Measurements from ENCODE around the gene ASB10.

The ASB10 gene

DNA sequence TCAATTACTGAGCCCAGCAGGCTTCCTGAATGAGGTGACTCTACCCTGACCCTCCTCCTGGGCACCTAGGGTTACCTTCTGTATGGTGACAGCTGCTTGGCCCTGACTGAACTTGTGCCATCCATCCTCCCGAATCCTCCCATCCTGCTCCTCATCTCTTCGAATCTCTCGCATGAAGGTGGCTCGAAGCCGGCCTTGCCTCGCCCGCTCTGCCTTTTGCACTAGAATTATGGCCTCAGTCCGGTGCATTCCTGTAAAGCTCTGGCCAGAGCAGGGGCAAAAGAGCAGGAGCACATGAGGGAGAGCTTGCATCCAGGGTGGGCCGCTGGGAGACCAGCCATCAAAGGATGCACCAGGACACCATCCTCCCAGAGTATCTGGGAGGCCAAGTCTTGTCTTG is 15.8 kb upstream of the ASB10 start:
- Histone ChIP-seq H3K27me3 (ENCODE audit: control insufficient read depth in 1 of 2, insufficient read depth in 2 of 2, low read length in 2 of 2) (peaks cover 9 to 12% of the 10 kb centered on the region in 2 donors), H3K36me3 (ENCODE audit: control insufficient read depth in 1 of 2, insufficient read depth in 2 of 2, low read length in 2 of 2) (no peaks in the 10 kb centered on the region), H3K4me3 (ENCODE audit: low read depth in 1 of 2, low read length in 2 of 2) (no peak overlapping the region), H3K27ac (ENCODE audit: low read depth, low read length) (no peak overlapping the region), H3K4me1 (ENCODE audit: control insufficient read depth in 1 of 2, insufficient read depth in 2 of 2, low read length in 2 of 2) (no peaks in the 10 kb centered on the region), H3K9ac (ENCODE audit: low read depth in 1 of 2, low read length in 2 of 2) (no peak overlapping the region), H3K9me3 (ENCODE audit: control insufficient read depth in 1 of 2, low read length in 2 of 2) (no peaks in the 10 kb centered on the region)

DNA sequence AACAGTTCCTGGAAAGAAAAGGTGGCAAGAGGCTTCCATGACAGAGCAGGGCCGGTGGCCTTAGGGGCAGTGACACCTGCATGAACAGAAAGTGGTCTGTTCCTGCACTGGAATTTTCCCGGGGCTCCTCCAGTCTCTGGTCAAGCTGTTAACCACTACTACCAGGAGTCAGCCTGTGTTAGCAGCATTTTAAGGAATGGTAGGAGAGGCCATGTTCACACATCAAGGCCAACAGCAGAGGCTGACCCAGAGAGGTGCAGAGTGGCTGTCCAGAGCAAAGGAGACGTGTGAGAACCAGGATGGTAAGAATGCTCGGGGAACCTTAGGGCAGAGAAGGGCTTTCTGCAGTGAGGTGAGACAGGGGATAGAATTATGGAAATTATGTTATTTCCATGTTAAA is 14.7 kb upstream of the ASB10 start:
- Histone ChIP-seq H3K9me3 (ENCODE audit: control insufficient read depth in 1 of 2, low read length in 2 of 2) (no peaks in the 10 kb centered on the region), H3K4me1 (ENCODE audit: control insufficient read depth in 1 of 2, insufficient read depth in 2 of 2, low read length in 2 of 2) (no peaks in the 10 kb centered on the region), H3K27me3 (ENCODE audit: control insufficient read depth in 1 of 2, insufficient read depth in 2 of 2, low read length in 2 of 2) (peaks cover 10 to 12% of the 10 kb centered on the region in 2 donors), H3K9ac (ENCODE audit: low read depth in 1 of 2, low read length in 2 of 2) (no peak overlapping the region), H3K36me3 (ENCODE audit: control insufficient read depth in 1 of 2, insufficient read depth in 2 of 2, low read length in 2 of 2) (no peaks in the 10 kb centered on the region), H3K27ac (ENCODE audit: low read depth, low read length) (no peak overlapping the region), H3K4me3 (ENCODE audit: low read depth in 1 of 2, low read length in 2 of 2) (no peak overlapping the region)

DNA sequence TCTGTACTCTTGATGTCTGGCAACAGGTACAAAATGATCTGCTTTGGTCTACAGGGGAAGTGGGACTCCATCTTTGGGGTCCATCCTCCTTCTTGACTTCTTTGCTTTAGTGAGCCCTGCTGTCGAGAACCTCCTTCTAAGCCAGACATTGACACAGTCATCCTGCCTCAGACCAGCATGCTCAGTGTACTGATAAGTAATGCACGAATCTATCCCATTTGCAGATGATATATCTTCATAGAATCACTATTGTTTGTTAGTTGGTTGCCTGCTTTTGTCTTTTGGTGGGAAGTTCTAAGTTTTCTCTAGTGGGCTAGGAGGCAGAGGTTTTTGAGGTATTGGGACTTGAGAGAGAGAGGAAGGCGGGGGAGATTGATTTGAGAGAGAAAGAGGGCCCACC is 14.3 kb upstream of the ASB10 start:
- H3K9me3 ChIP-seq (ENCODE audit: control insufficient read depth in 1 of 2, low read length in 2 of 2) = no peaks in the 10 kb centered on the region
- no peaks in the 10 kb centered on the region for H3K36me3 ChIP-seq (ENCODE audit: control insufficient read depth in 1 of 2, insufficient read depth in 2 of 2, low read length in 2 of 2)
- H3K4me3 ChIP-seq (ENCODE audit: low read depth in 1 of 2, low read length in 2 of 2) = no peak overlapping the region
- no peak overlapping the region for H3K27ac ChIP-seq (ENCODE audit: low read depth, low read length)
- no peak overlapping the region for H3K9ac ChIP-seq (ENCODE audit: low read depth in 1 of 2, low read length in 2 of 2)
- peaks cover 10 to 12% of the 10 kb centered on the region in 2 donors for H3K27me3 ChIP-seq (ENCODE audit: control insufficient read depth in 1 of 2, insufficient read depth in 2 of 2, low read length in 2 of 2)
- no peaks in the 10 kb centered on the region for H3K4me1 ChIP-seq (ENCODE audit: control insufficient read depth in 1 of 2, insufficient read depth in 2 of 2, low read length in 2 of 2)

DNA sequence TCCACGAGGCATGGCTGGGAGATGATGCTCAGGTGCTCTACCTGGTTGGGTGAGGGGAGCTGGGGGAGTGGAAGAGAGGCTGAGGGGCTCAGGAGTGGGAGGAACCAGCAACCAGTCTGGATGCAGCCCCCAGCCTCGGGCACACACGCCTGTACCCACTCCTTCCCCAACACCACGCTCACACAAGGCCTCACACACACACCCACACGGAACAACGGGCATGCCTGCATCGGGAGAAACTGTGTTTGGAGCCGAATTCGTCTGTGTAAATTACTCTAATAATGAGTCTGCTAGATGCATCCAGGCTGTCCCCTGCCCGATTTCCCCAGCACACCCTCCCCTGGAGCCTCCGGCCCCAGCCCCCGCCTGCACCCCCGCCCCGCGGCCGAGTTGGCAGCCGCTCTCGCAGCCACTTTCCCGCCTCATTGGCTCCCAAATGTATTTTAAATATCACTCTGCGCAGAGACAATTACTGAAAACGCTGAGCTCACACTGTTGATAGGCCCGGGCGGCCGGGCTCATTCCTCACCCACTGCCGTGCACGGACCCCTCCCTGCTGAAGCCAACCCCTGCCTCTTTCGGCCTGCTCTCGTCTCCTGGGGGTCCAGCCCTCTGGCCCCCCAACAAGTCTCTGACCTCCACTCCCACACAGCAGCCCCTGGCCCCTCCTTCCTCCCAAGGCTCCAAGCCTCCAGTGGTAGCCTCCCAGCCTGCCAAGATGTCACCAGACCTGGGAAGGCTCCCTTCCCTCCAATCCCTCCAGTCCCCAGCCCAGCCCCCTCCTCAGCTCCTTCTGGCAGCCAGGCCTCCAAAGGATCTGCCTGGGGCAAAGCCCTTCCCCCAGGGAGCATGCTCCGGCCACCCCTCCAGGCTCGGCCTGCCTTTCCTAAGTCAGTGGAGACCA is 12.1 kb upstream of the ASB10 start:
- H3K9me3 ChIP-seq (ENCODE audit: control insufficient read depth in 1 of 2, low read length in 2 of 2) = no peaks in the 10 kb centered on the region
- peaks cover 12 to 18% of the 10 kb centered on the region in 2 donors for H3K27me3 ChIP-seq (ENCODE audit: control insufficient read depth in 1 of 2, insufficient read depth in 2 of 2, low read length in 2 of 2)
- no peak overlapping the region for H3K27ac ChIP-seq (ENCODE audit: low read depth, low read length)
- H3K4me1 ChIP-seq (ENCODE audit: control insufficient read depth in 1 of 2, insufficient read depth in 2 of 2, low read length in 2 of 2) = no peaks in the 10 kb centered on the region
- no peaks in the 10 kb centered on the region for H3K36me3 ChIP-seq (ENCODE audit: control insufficient read depth in 1 of 2, insufficient read depth in 2 of 2, low read length in 2 of 2)
- no peak overlapping the region for H3K9ac ChIP-seq (ENCODE audit: low read depth in 1 of 2, low read length in 2 of 2)
- H3K4me3 ChIP-seq (ENCODE audit: low read depth in 1 of 2, low read length in 2 of 2) = no peak overlapping the region

DNA sequence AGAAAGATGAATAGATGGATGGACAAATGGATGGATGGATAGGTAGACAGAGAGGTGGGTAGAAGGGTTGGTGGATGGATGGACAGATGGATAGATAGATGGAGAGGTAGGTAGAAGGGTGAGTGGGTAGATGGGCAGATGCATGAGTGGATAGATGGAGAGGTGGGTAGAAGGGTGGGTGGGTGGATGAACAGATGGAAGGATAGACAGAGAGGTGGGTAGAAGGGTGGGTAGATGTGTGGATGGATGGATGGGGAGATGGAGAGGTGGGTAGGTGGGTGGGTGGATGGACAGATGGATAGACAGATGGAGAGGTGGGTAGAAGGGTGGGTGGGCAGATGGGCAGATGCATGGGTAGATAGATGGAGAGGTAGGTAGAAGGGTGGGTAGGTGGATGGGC is 10.9 kb upstream of the ASB10 start:
- H3K27me3 ChIP-seq (ENCODE audit: control insufficient read depth in 1 of 2, insufficient read depth in 2 of 2, low read length in 2 of 2) = peaks cover 12 to 18% of the 10 kb centered on the region in 2 donors
- H3K4me1 ChIP-seq (ENCODE audit: control insufficient read depth in 1 of 2, insufficient read depth in 2 of 2, low read length in 2 of 2) = no peaks in the 10 kb centered on the region
- H3K9ac ChIP-seq (ENCODE audit: low read depth in 1 of 2, low read length in 2 of 2) = no peak overlapping the region
- H3K9me3 ChIP-seq (ENCODE audit: control insufficient read depth in 1 of 2, low read length in 2 of 2) = no peaks in the 10 kb centered on the region
- H3K36me3 ChIP-seq (ENCODE audit: control insufficient read depth in 1 of 2, insufficient read depth in 2 of 2, low read length in 2 of 2) = no peaks in the 10 kb centered on the region
- H3K27ac ChIP-seq (ENCODE audit: low read depth, low read length) = no peak overlapping the region
- no peak overlapping the region for H3K4me3 ChIP-seq (ENCODE audit: low read depth in 1 of 2, low read length in 2 of 2)

DNA sequence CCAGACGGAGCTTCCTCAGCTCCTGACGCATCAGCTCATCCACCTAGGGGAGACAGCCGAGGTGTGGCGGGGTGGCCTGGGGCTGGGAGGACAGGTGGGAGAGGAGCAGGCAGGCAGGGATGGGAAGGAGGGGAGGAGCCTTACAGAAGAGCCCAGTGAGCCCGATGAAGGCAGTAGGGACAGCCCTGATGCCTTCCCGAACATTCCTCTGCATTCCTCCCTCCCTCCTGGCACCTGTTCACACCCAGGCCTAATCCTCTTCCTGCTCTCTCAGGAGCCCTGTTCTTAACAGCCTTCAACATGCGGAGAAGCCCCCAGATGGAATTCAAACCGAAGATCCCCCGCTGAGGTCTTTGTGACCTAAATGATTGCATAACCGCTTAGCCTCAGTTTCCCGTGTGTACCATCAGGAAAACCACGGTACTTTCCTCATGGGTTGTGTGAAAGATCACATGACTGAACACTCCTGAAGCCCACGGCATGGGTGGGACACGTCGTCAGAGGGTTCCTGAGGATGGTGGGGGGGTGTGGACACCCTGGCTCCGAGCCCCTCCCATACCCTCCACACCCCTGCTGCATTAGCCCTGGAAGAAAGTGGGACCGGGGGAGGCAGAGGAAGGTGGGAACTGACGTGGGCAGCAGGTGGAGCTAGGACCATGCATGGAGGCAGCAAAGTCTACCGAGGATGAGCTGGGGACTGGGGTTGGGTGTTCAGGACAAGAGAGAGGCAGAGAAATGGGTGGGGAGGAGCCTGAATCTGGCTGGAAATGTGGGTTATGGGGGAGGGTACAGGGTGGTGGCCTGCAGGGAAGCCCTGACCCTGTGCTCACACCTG is 8.8 kb upstream of the ASB10 start:
- Histone ChIP-seq H3K4me1 (ENCODE audit: control insufficient read depth in 1 of 2, insufficient read depth in 2 of 2, low read length in 2 of 2) (no peaks in the 10 kb centered on the region), H3K4me3 (ENCODE audit: low read depth in 1 of 2, low read length in 2 of 2) (no peak overlapping the region), H3K36me3 (ENCODE audit: control insufficient read depth in 1 of 2, insufficient read depth in 2 of 2, low read length in 2 of 2) (no peaks in the 10 kb centered on the region), H3K27ac (ENCODE audit: low read depth, low read length) (no peak overlapping the region), H3K9ac (ENCODE audit: low read depth in 1 of 2, low read length in 2 of 2) (no peak overlapping the region), H3K9me3 (ENCODE audit: control insufficient read depth in 1 of 2, low read length in 2 of 2) (no peaks in the 10 kb centered on the region), H3K27me3 (ENCODE audit: control insufficient read depth in 1 of 2, insufficient read depth in 2 of 2, low read length in 2 of 2) (peaks cover 12 to 18% of the 10 kb centered on the region in 2 donors)

DNA sequence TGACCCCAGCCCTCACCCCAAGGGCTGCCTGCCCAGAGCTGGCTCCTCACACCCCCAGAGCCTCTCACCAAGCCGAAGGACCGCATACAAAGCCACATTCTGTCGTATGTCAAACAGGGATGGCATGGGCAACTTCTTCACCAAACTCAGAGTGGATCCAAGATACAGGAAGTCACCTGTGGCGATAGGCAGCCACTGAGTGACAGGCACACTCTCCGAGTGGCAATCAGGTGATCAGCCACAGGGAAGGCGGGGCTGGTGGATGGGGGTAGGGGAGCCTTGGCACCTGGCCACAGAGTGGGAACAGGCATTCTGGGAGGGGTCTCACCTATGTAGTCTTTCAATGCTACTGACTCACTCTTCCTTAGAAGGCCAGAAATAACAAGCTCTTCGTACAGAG is 7.1 kb upstream of the ASB10 start:
- Histone ChIP-seq H3K9me3 (ENCODE audit: control insufficient read depth in 1 of 2, low read length in 2 of 2) (no peaks in the 10 kb centered on the region), H3K4me3 (ENCODE audit: low read depth in 1 of 2, low read length in 2 of 2) (no peak overlapping the region), H3K9ac (ENCODE audit: low read depth in 1 of 2, low read length in 2 of 2) (no peak overlapping the region), H3K4me1 (ENCODE audit: control insufficient read depth in 1 of 2, insufficient read depth in 2 of 2, low read length in 2 of 2) (no peaks in the 10 kb centered on the region), H3K27me3 (ENCODE audit: control insufficient read depth in 1 of 2, insufficient read depth in 2 of 2, low read length in 2 of 2) (peaks cover 12 to 18% of the 10 kb centered on the region in 2 donors), H3K27ac (ENCODE audit: low read depth, low read length) (no peak overlapping the region), H3K36me3 (ENCODE audit: control insufficient read depth in 1 of 2, insufficient read depth in 2 of 2, low read length in 2 of 2) (no peaks in the 10 kb centered on the region)

DNA sequence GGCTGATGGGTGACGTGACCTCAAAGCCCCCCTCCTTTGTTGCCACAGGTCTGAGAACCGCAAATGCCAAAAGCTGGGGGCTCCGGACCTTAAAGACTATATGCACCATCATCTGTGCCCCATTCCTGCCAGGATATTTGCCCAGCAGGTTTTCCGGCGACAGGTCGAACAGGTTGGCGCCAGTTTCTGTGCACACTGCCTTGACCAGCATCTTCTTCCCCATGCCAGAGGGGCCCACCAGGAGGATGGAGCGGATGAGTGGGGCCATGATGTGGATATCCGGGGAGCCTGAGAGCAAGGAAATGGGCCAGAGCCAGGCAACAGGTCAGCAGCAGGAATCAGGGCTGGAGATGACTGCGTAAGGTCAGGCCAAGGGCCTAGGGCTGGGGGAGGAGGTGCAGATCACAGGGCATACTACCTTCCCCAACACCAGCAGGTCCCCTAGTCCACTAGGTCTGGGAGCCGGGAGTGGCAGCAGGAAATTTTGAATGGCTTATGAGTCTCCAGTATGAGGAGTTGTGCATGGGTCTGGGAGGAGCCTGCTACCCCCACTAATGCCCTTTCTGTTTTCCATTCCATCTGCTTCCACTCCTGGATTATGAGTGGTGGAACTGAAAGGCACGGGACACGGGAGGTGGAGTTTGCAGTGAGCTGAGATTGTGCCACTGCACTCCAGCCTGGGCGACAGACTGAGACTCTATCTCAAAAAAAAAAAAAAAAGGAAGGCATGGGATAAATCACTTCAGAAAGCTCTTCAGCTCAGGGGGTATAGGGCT is 6.3 kb upstream of the ASB10 start:
- no peak overlapping the region for H3K27ac ChIP-seq (ENCODE audit: low read depth, low read length)
- peaks cover 12 to 18% of the 10 kb centered on the region in 2 donors for H3K27me3 ChIP-seq (ENCODE audit: control insufficient read depth in 1 of 2, insufficient read depth in 2 of 2, low read length in 2 of 2)
- no peaks in the 10 kb centered on the region for H3K36me3 ChIP-seq (ENCODE audit: control insufficient read depth in 1 of 2, insufficient read depth in 2 of 2, low read length in 2 of 2)
- no peaks in the 10 kb centered on the region for H3K4me1 ChIP-seq (ENCODE audit: control insufficient read depth in 1 of 2, insufficient read depth in 2 of 2, low read length in 2 of 2)
- H3K9ac ChIP-seq (ENCODE audit: low read depth in 1 of 2, low read length in 2 of 2) = no peak overlapping the region
- no peaks in the 10 kb centered on the region for H3K9me3 ChIP-seq (ENCODE audit: control insufficient read depth in 1 of 2, low read length in 2 of 2)
- no peak overlapping the region for H3K4me3 ChIP-seq (ENCODE audit: low read depth in 1 of 2, low read length in 2 of 2)

DNA sequence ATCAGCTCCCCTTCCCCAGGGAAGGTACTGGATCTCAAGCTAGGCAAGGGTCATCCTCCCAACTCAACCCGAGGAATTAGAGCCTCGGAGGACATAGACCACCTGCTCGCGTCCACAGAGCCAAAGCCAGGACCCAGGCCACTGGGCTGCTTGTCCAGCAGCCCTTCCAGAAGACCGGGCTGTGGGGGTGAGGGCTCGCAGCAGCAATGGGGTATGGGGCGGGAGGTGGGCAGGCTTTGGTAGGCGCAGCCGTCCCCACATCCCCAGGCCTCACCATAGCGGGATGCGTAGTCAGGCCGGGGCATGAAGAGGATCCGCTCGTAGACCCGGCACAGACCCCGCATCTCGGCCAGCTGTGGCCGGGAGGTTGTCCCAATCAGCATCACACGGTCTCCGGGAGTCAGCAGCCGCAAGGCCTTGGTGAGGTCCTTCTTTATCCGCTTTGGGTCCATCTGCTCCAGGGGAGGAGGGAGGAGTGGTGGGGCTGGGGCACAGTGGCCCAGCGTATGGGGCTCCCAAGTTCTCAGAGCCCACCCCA is 5.0 kb upstream of the ASB10 start:
- no peak overlapping the region for H3K27ac ChIP-seq (ENCODE audit: low read depth, low read length)
- no peaks in the 10 kb centered on the region for H3K9me3 ChIP-seq (ENCODE audit: control insufficient read depth in 1 of 2, low read length in 2 of 2)
- H3K4me3 ChIP-seq (ENCODE audit: low read depth in 1 of 2, low read length in 2 of 2) = no peak overlapping the region
- no peaks in the 10 kb centered on the region for H3K4me1 ChIP-seq (ENCODE audit: control insufficient read depth in 1 of 2, insufficient read depth in 2 of 2, low read length in 2 of 2)
- H3K27me3 ChIP-seq (ENCODE audit: control insufficient read depth in 1 of 2, insufficient read depth in 2 of 2, low read length in 2 of 2) = peaks cover 12 to 18% of the 10 kb centered on the region in 2 donors
- H3K36me3 ChIP-seq (ENCODE audit: control insufficient read depth in 1 of 2, insufficient read depth in 2 of 2, low read length in 2 of 2) = no peaks in the 10 kb centered on the region
- no peak overlapping the region for H3K9ac ChIP-seq (ENCODE audit: low read depth in 1 of 2, low read length in 2 of 2)
